H9 (cell line): ENCODE results near the gene GSTK1. TPM values are rescaled to one million over a fixed set of nuclear protein-coding genes. Genes with fewer than 3 reads are reported as not detected.

ENCODE experiments used
- DNase-seq: peaks from one replicate; pipeline ENCODE4 v3.0.0-alpha.2; 2017
- H2AFZ ChIP-seq: one replicate; pipeline ENCODE4 v1.6.1; 2013; ENCODE audit warnings: mild to moderate bottlenecking, low read length, control low read depth, moderate library complexity
- H2AK5ac ChIP-seq: 2 replicates; pipeline ENCODE4 v1.6.1; 2013; ENCODE audit warnings: low read length, control low read depth, mixed read lengths; ENCODE audit not compliant: insufficient read length
- H2BK120ac ChIP-seq: one replicate; pipeline ENCODE4 v1.6.1; 2013; ENCODE audit warnings: low read depth, mild to moderate bottlenecking, low read length, control low read depth, inconsistent platforms; ENCODE audit not compliant: poor library complexity, severe bottlenecking
- H2BK12ac ChIP-seq: 2 replicates; pipeline ENCODE4 v1.6.1; 2013; ENCODE audit warnings: low read length, control low read depth, mixed read lengths, low read depth; ENCODE audit not compliant: insufficient read length
- H2BK15ac ChIP-seq: 2 replicates; pipeline ENCODE4 v1.6.1; 2013; ENCODE audit warnings: low read depth, low read length, control low read depth
- H2BK20ac ChIP-seq: one replicate; pipeline ENCODE4 v1.6.1; 2013; ENCODE audit warnings: low read depth, mild to moderate bottlenecking, low read length, control low read depth, inconsistent platforms; ENCODE audit not compliant: poor library complexity, severe bottlenecking
- H2BK5ac ChIP-seq: 2 replicates; pipeline ENCODE4 v1.6.1; 2013; ENCODE audit warnings: low read length, control low read depth, mixed read lengths; ENCODE audit not compliant: insufficient read length
- H3K14ac ChIP-seq: 2 replicates; pipeline ENCODE4 v1.6.1; 2013; ENCODE audit warnings: low read length, control low read depth; ENCODE audit not compliant: insufficient read depth
- H3K18ac ChIP-seq: 2 replicates; pipeline ENCODE4 v1.6.1; 2013; ENCODE audit warnings: low read depth, mild to moderate bottlenecking, mixed read lengths, low read length, control low read depth; ENCODE audit not compliant: insufficient read length
- H3K23ac ChIP-seq: 2 replicates; pipeline ENCODE4 v1.6.1; 2013; ENCODE audit warnings: low read length, control low read depth, mixed read lengths, low read depth; ENCODE audit not compliant: insufficient read length
- H3K23me2 ChIP-seq: 2 replicates; pipeline ENCODE4 v1.6.1; 2013; ENCODE audit warnings: low read depth, mild to moderate bottlenecking, mixed read lengths, low read length, control low read depth; ENCODE audit not compliant: insufficient read length, poor library complexity, severe bottlenecking
- H3K27ac ChIP-seq: 2 replicates; pipeline ENCODE4 v1.5.1; 2013; ENCODE audit warnings: low read length, control low read depth, mixed read lengths, low read depth; ENCODE audit not compliant: insufficient read length
- H3K27me3 ChIP-seq: 2 replicates; pipeline ENCODE4 v1.6.1; 2013; ENCODE audit warnings: low read length, control low read depth, inconsistent platforms; ENCODE audit not compliant: insufficient read depth
- H3K4ac ChIP-seq: 2 replicates; pipeline ENCODE4 v1.6.1; 2013; ENCODE audit warnings: low read depth, mild to moderate bottlenecking, control low read depth, inconsistent platforms, low read length, moderate library complexity
- H3K4me1 ChIP-seq: 2 replicates; pipeline ENCODE4 v1.6.1; 2013; ENCODE audit warnings: low read length, control low read depth, inconsistent platforms; ENCODE audit not compliant: insufficient read depth
- H3K4me2 ChIP-seq: 2 replicates; pipeline ENCODE4 v1.6.1; 2013; ENCODE audit warnings: low read length, control low read depth, mixed read lengths; ENCODE audit not compliant: insufficient read length, insufficient read depth
- H3K56ac ChIP-seq: 2 replicates; pipeline ENCODE4 v1.6.1; 2013; ENCODE audit warnings: low read depth, mild to moderate bottlenecking, mixed read lengths, low read length, control low read depth; ENCODE audit not compliant: insufficient read length
- H3K79me1 ChIP-seq: 2 replicates; pipeline ENCODE4 v1.6.1; 2013; ENCODE audit warnings: low read depth, mild to moderate bottlenecking, moderate library complexity, low read length, control low read depth, inconsistent platforms; ENCODE audit not compliant: insufficient read depth, poor library complexity, severe bottlenecking
- H3K79me2 ChIP-seq: 2 replicates; pipeline ENCODE4 v1.6.1; 2013; ENCODE audit warnings: low read length, control low read depth, inconsistent platforms; ENCODE audit not compliant: insufficient read depth
- H3K9ac ChIP-seq: 2 replicates; pipeline ENCODE4 v1.6.1; 2013; ENCODE audit warnings: low read length, control low read depth, mixed read lengths; ENCODE audit not compliant: insufficient read length; ENCODE audit errors: extremely low read depth
- H3K9me3 ChIP-seq: one replicate; pipeline ENCODE4 v1.6.1; 2013; ENCODE audit warnings: low read depth, low read length, inconsistent platforms; ENCODE audit not compliant: control insufficient read depth
- H3T11ph ChIP-seq: one replicate; pipeline ENCODE4 v1.6.1; 2013; ENCODE audit warnings: mild to moderate bottlenecking, low read length, control low read depth, inconsistent platforms
- H4K20me1 ChIP-seq: one replicate; pipeline ENCODE4 v1.6.1; 2013; ENCODE audit not compliant: control insufficient read depth, insufficient read length, insufficient read depth
- H4K5ac ChIP-seq: 2 replicates; pipeline ENCODE4 v1.6.1; 2013; ENCODE audit warnings: low read depth, mild to moderate bottlenecking, mixed read lengths, low read length, control low read depth; ENCODE audit not compliant: insufficient read length
- H4K8ac ChIP-seq: replicated peaks from 2 replicates; pipeline ENCODE4 v1.6.1; 2013; ENCODE audit warnings: low read length, control low read depth, mixed read lengths, low read depth; ENCODE audit not compliant: insufficient read length
- H4K91ac ChIP-seq: 2 replicates; pipeline ENCODE4 v1.6.1; 2013; ENCODE audit warnings: low read depth, mild to moderate bottlenecking, moderate library complexity, mixed read lengths, low read length, control low read depth; ENCODE audit not compliant: insufficient read length
- H3K27ac Mint-ChIP-seq, 3 experiments: 2 replicates in 2 of 3; 3 replicates in 1 of 3; pipeline ENCODE4 v1.8.0; 2020 to 2021; ENCODE audit warnings: mixed read lengths in 3 of 3, mild to moderate bottlenecking in 1 of 3, moderate library complexity in 1 of 3
- H3K27me3 Mint-ChIP-seq: 2 replicates; pipeline ENCODE4 v1.8.0; 2021; ENCODE audit warnings: low read depth, mild to moderate bottlenecking, moderate library complexity, mixed read lengths
- H3K36me3 Mint-ChIP-seq, 3 experiments: 2 replicates in 2 of 3; 3 replicates in 1 of 3; pipeline ENCODE4 v1.8.0; 2020 to 2021; ENCODE audit warnings: low read depth in 3 of 3, mixed read lengths in 3 of 3; ENCODE audit not compliant: insufficient read depth in 1 of 3
- H3K4me1 Mint-ChIP-seq, 2 experiments: 2 replicates each; pipeline ENCODE4 v1.8.0; 2020; ENCODE audit warnings: mixed read lengths in 2 of 2
- H3K4me3 Mint-ChIP-seq, 2 experiments: 2 replicates in 1 of 2; 3 replicates in 1 of 2; pipeline ENCODE4 v1.8.0; 2020 to 2021; ENCODE audit warnings: mild to moderate bottlenecking in 2 of 2, mixed read lengths in 2 of 2, moderate library complexity in 1 of 2
- H3K9me3 Mint-ChIP-seq, 2 experiments: 2 replicates in 1 of 2; 3 replicates in 1 of 2; pipeline ENCODE4 v1.8.0; 2020; ENCODE audit warnings: mild to moderate bottlenecking in 2 of 2, mixed read lengths in 2 of 2, moderate library complexity in 1 of 2
- CTCF ChIP-seq: fragments of 200-600 bp; sonication (generic); conservative IDR thresholded peaks from 3 replicates; pipeline ENCODE4 v1.8.0; 2021; ENCODE audit warnings: antibody characterized with exemption, mild to moderate bottlenecking
- WGBS: extraction: QIAGEN DNeasy Blood & Tissue Kit; methylation state at CpG from one replicate; pipeline ENCODE4 v1.1.7; 2013; ENCODE audit warnings: missing lambda C conversion rate, low lambda C conversion rate, mixed read lengths; ENCODE audit not compliant: insufficient read length; ENCODE audit errors: extremely low coverage; 5-methylcytosine and 5-hydroxymethylcytosine counted together
- total RNA-seq: library from RNA; stranded (reverse); gene quantifications from 2 replicates; pipeline ENCODE4 v1.2.1, GENCODE V29; 2021

The GSTK1 gene
- total RNA-seq, 1 experiment from 2014 or later, result 36.1 TPM

DNA sequence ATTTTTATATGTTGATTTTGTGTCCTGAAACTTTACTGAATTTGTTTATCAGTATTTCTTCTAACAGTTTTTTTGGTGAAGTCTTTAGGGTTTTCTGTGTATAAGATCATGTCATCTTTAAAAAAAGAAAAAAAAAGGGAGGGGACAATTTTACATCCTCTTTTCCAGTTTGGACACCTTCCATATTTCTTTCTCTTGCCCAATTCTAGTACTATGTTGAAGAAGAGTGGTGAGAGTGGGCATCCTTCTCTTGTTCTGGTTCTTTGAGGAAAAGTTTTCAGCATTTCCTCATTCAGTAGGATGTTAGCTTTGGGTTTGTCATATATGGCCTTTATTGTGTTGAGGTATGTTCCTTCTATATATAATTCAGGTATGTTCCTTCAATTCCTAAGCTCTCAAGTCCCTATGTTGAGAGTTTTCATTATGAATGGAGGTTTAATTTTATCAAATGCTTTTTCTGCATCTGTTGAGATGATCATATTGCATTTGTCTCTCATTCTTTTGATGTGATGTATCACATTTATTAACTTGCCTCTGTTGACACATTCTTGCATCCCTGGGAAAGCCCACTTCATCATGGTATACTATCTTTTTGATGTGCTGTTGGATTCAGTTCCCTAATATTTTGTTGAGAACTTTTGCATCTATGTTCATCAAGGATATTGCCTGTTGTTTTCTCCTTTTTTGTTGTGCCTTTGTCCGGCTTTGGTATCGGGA lies 29.3 kb upstream of the GSTK1 start:
- no CpG with 5 or more reads among the region's 2 CpGs for WGBS
- no peaks in the 10 kb centered on the region for H4K20me1 ChIP-seq

More for the DNA sequence above, 29.3 kb upstream of the GSTK1 start:
- no peaks in the 10 kb centered on the region for H3K27me3 ChIP-seq
- H3K18ac ChIP-seq, result no peak overlapping the region
- no peak overlapping the region for H3K56ac ChIP-seq
- DNase-seq, result no peak
- no peak overlapping the region for H3K4me3 Mint-ChIP-seq
- H3K4me1 Mint-ChIP-seq, result peaks cover 3 to 7% of the 10 kb centered on the region in 2 experiments; a peak in 2 of 4 replicates
- no peak overlapping the region for H4K8ac ChIP-seq
- H4K91ac ChIP-seq, result no peak overlapping the region
- H3K23me2 ChIP-seq, result no peaks in the 10 kb centered on the region
- no peak overlapping the region for H2BK5ac ChIP-seq
- no peak overlapping the region for H2BK15ac ChIP-seq
- H3K4me2 ChIP-seq, result no peak overlapping the region
- no peak overlapping the region for H3K4ac ChIP-seq
- H3K27ac ChIP-seq, result no peak overlapping the region
- no peak overlapping the region for H3K9ac ChIP-seq
- peaks cover 5% of the 10 kb centered on the region for H3K4me1 ChIP-seq
- no peak overlapping the region for H2BK120ac ChIP-seq
- no peak overlapping the region for H2AK5ac ChIP-seq
- TF ChIP-seq CTCF, result no peak
- peaks cover 0 to 7% (median 0%) of the 10 kb centered on the region in 3 experiments; a peak in 4 of 7 replicates for H3K36me3 Mint-ChIP-seq
- no peaks in the 10 kb centered on the region for H3K79me2 ChIP-seq
- H2AFZ ChIP-seq, result no peak overlapping the region
- no peak overlapping the region for H2BK12ac ChIP-seq
- H4K5ac ChIP-seq, result no peak overlapping the region
- H3K23ac ChIP-seq, result no peak overlapping the region
- H3K79me1 ChIP-seq, result no peaks in the 10 kb centered on the region
- peaks cover 8% of the 10 kb centered on the region for H3K27me3 Mint-ChIP-seq
- no peak overlapping the region for H3K27ac Mint-ChIP-seq
- no peaks in the 10 kb centered on the region for H3K9me3 ChIP-seq
- peaks cover 15 to 17% of the 10 kb centered on the region in 2 experiments for H3K9me3 Mint-ChIP-seq
- no peak overlapping the region for H2BK20ac ChIP-seq
- H3K14ac ChIP-seq, result no peak overlapping the region
- H3T11ph ChIP-seq, result no peak overlapping the region
